Measurements from ENCODE around the gene GPC6. TPM values are rescaled to one million over a fixed set of nuclear protein-coding genes. Genes with fewer than 3 reads are reported as not detected.

GPC6 gene
- total RNA-seq, 1 donor from 2014 or later: 5.5 TPM

DNA sequence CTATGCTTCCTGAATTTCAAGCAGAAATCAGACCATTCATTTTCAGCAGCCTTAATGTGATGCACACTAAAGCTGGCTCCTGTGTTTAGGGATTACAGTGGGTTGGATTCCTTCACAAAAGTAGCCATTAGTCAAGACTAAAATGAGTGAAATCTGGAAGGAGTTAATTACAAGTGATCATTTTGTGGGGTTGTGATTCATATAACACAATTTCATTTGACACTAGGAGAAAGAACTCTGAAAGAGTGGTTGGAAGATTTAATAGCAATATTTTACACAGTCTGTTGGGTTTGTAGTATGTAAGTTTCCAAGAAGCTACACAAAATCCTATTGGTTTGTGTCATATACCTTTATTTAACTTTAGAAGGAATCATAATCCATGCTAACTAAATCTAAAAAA is 1015.9 kb downstream of the GPC6 start:
- no peak for TF ChIP-seq CTCF (IDR thresholded peaks at IDR 0.05; ENCODE audit: insufficient read depth, low read length, severe bottlenecking)
- Histone ChIP-seq H3K36me3 (ENCODE audit: control insufficient read depth, insufficient read depth, low read length) (no peaks in the 10 kb centered on the region), H3K27me3 (ENCODE audit: control insufficient read depth, insufficient read depth, low read length) (no peaks in the 10 kb centered on the region), H3K4me3 (ENCODE audit: low read depth, low read length) (no peak overlapping the region)
- FAIRE-seq: no peak
- no peak for DNase-seq (ENCODE audit: low read depth)

- no peak for FAIRE-seq
- H3K27me3 ChIP-seq (ENCODE audit: control insufficient read depth, insufficient read depth, low read length): no peaks in the 10 kb centered on the region
- no peaks in the 10 kb centered on the region for H3K36me3 ChIP-seq (ENCODE audit: control insufficient read depth, insufficient read depth, low read length)
- TF ChIP-seq CTCF (IDR thresholded peaks at IDR 0.05; ENCODE audit: insufficient read depth, low read length, severe bottlenecking): no peak
- H3K4me3 ChIP-seq (ENCODE audit: low read depth, low read length): no peak overlapping the region
- no peak for DNase-seq (ENCODE audit: low read depth)
These were observed 1016.9 kb downstream of the GPC6 start for GRCh38 chr13:94243551-94243950.

DNA sequence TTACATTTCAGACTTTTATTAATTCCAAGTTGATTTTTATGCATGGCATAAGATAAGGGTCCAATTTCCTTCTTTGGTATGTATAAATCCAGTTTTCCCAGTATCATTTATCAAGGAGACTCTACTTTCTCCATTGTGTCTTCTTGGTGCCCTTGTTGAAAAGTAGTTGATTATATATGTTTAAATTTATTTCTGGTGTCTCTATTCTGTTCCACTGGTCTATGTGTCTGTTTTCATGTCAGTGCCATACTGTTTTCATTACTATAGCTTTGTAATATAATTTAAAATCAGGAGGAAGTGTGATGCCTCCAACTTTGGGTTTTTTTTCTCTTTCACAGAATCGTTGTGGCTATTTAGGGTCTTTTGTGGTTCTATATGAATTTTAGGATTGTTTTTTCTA is 1019.9 kb downstream of the GPC6 start:
- no peaks in the 10 kb centered on the region for H3K27me3 ChIP-seq (ENCODE audit: control insufficient read depth, insufficient read depth, low read length)
- DNase-seq (ENCODE audit: low read depth): no peak
- no peaks in the 10 kb centered on the region for H3K36me3 ChIP-seq (ENCODE audit: control insufficient read depth, insufficient read depth, low read length)
- TF ChIP-seq CTCF (IDR thresholded peaks at IDR 0.05; ENCODE audit: insufficient read depth, low read length, severe bottlenecking): no peak
- no peak for FAIRE-seq
- H3K4me3 ChIP-seq (ENCODE audit: low read depth, low read length): no peak overlapping the region

DNA sequence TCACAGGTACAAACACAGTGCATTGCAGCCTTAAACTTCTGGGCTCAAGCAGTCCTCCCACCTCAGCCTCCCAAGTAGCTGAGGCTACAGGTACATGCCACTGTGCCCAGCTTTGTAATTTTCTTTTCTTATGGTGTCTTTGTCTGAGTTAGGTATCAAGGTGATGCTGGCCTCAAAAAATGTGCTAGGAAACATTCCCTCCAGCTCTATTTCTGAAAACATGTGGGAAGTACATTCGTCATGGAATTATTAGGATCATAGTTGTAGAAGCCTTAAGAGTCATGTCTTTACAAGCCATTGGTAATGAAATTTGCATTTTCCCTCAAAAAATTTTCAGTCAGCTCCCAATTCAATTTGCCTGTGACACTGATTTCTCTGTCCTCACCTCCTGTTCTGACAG is 1021.3 kb downstream of the GPC6 start:
- Histone ChIP-seq H3K36me3 (ENCODE audit: control insufficient read depth, insufficient read depth, low read length) (no peaks in the 10 kb centered on the region), H3K27me3 (ENCODE audit: control insufficient read depth, insufficient read depth, low read length) (no peaks in the 10 kb centered on the region), H3K4me3 (ENCODE audit: low read depth, low read length) (no peak overlapping the region)
- TF ChIP-seq CTCF (IDR thresholded peaks at IDR 0.05; ENCODE audit: insufficient read depth, low read length, severe bottlenecking): no peak
- FAIRE-seq (no peak), DNase-seq (ENCODE audit: low read depth) (no peak)

DNA sequence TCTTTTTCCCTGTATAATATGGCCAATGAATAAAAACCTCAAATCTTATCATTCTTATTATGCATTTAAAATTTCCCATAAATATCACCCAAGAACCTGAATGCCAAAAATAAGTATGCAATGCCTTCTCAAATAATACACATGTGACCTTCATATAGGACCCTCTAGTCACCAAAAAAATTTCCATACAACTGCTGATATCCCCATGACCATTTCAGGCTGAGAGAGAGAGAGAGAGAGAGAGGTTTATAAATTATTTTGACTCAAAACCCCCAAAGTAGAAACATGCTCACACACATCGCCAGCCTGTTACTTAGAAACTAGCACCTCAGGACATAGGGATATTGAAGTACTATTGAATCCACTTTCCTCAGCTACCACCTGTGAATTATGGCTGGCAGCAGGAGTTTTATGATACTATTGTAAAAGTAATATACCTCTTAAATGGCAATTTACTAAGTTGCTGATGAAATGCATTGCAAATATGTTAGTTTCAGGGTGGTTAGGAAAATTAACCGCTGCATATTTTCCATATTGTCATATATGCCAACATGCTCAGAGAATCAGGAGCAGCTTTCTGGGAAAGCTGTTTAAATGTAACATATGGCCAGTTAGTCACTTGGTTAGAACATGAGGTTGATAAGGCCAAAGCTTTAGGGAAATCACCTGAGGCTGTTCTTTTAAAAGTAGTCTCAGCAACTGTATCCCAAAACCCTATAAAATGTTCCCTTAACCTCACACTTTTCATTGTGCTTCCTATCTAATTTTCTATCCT is 1022.0 kb downstream of the GPC6 start:
- Histone ChIP-seq H3K36me3 (ENCODE audit: control insufficient read depth, insufficient read depth, low read length) (no peaks in the 10 kb centered on the region), H3K27me3 (ENCODE audit: control insufficient read depth, insufficient read depth, low read length) (no peaks in the 10 kb centered on the region), H3K4me3 (ENCODE audit: low read depth, low read length) (no peak overlapping the region)
- no peak for TF ChIP-seq CTCF (IDR thresholded peaks at IDR 0.05; ENCODE audit: insufficient read depth, low read length, severe bottlenecking)
- FAIRE-seq: no peak
- DNase-seq (ENCODE audit: low read depth): no peak

GRCh38 chr13:94249512-94249911 is 1022.9 kb downstream of the GPC6 start:
- Histone ChIP-seq H3K27me3 (ENCODE audit: control insufficient read depth, insufficient read depth, low read length) (no peaks in the 10 kb centered on the region), H3K36me3 (ENCODE audit: control insufficient read depth, insufficient read depth, low read length) (no peaks in the 10 kb centered on the region), H3K4me3 (ENCODE audit: low read depth, low read length) (no peak overlapping the region)
- FAIRE-seq (no peak), DNase-seq (ENCODE audit: low read depth) (no peak)
- TF ChIP-seq CTCF (IDR thresholded peaks at IDR 0.05; ENCODE audit: insufficient read depth, low read length, severe bottlenecking): no peak
